Stomach (tissue), 9 donors: ENCODE results near the gene RTN4RL1. TPM values are rescaled to one million over a fixed set of nuclear protein-coding genes. Genes with fewer than 3 reads are reported as not detected.

ENCODE experiments used
- DNase-seq, 2 donors: peaks; one replicate each; pipeline versions ENCODE4 v3.0.0 to v3.0.0-alpha.2; 2013 to 2019
- H3K27ac ChIP-seq, 5 donors: fragments of 200-600 bp in 4 of 5; sonication (generic) in 4 of 5; one replicate each; pipeline ENCODE4 v1.5.1; 2013 to 2019; ENCODE audit warnings: mild to moderate bottlenecking in 1 of 5, moderate library complexity in 1 of 5
- H3K27me3 ChIP-seq, 3 donors: fragments of 200-600 bp; sonication (generic); one replicate each; pipeline ENCODE4 v1.5.1; 2017 to 2019; ENCODE audit warnings: mixed run types in 1 of 3
- H3K36me3 ChIP-seq, 4 donors: fragments of 200-600 bp; sonication (generic); 1 replicate in 3 of 4; 2 replicates in 1 of 4; pipeline ENCODE4 v1.5.1; 2016 to 2019
- H3K4me1 ChIP-seq, 4 donors: fragments of 200-600 bp; sonication (generic); one replicate each; pipeline ENCODE4 v1.5.1; 2016 to 2019
- H3K4me3 ChIP-seq, 4 donors: fragments of 200-600 bp; sonication (generic) in 3 of 4; one replicate each; pipeline ENCODE4 v1.5.1; 2016 to 2019; ENCODE audit warnings: mild to moderate bottlenecking in 1 of 4
- H3K9me3 ChIP-seq, 4 donors: fragments of 200-600 bp; sonication (generic); one replicate each; pipeline ENCODE4 v1.5.1; 2016 to 2019
- EP300 ChIP-seq: sonication (generic); formaldehyde crosslinking; IDR thresholded peaks from one replicate; pipeline ENCODE4 v1.6.1; 2017; ENCODE audit warnings: antibody characterized with exemption
- POLR2A ChIP-seq, 4 donors: fragments of 450-650 bp; IDR thresholded peaks; one replicate each; pipeline ENCODE4 v1.6.1; 2016; ENCODE audit warnings: antibody characterized with exemption in 4 of 4, control low read depth in 2 of 4, mild to moderate bottlenecking in 1 of 4, moderate library complexity in 1 of 4
- POLR2AphosphoS5 ChIP-seq, 3 donors: sonication (generic); formaldehyde crosslinking; IDR thresholded peaks; one replicate each; pipeline ENCODE4 v1.6.1; 2016; ENCODE audit warnings: antibody characterized with exemption in 3 of 3
- WGBS, 5 donors: extraction: QIAGEN DNeasy Blood & Tissue Kit in 3 of 5; methylation state at CpG; one replicate each; pipeline versions ENCODE4 v1.1.5 to v1.1.7; 2013 to 2018; 5-methylcytosine and 5-hydroxymethylcytosine counted together
- intact Hi-C: fragments of 100-400 bp; cut with DNase I; formaldehyde crosslinking; loops from one replicate; pipeline ENCODE4 v1.15.1; 2023; ENCODE audit warnings: low total_unique reads
- polyA plus RNA-seq, 3 donors: library from polyadenylated mRNA; stranded (reverse); fragments of 200-250 nt; gene quantifications; one replicate each; pipeline ENCODE4 v1.2.3, GENCODE V29; 2013
- total RNA-seq, 5 donors: library from RNA; depleted of rRNA; stranded (reverse); fragments of >200 nt; gene quantifications; one replicate each; pipeline versions ENCODE4 v1.1.0 to v1.2.3, GENCODE V29; 2014 to 2016
- TF ChIP-seq, protein P1 (sequence below), 7 experiments: fragments of 450-650 bp in 4 of 7; fragments of 200-600 bp in 3 of 7; sonication (generic) in 3 of 7; IDR thresholded peaks; one replicate each; pipeline ENCODE4 v1.5.1; 2016 to 2019; ENCODE audit warnings: antibody characterized with exemption in 7 of 7, control low read depth in 2 of 7, mild to moderate bottlenecking in 1 of 7
- donor health status: healthy with polysubstance abuse.
- donor health status: Bipolar disorder and iron deficiency.
- donor health status: healthy.

Gene RTN4RL1
- total and polyA plus RNA-seq, 8 donors, result 0.50 to 0.92 (median 0.72) TPM; not detected in 4

DNA sequence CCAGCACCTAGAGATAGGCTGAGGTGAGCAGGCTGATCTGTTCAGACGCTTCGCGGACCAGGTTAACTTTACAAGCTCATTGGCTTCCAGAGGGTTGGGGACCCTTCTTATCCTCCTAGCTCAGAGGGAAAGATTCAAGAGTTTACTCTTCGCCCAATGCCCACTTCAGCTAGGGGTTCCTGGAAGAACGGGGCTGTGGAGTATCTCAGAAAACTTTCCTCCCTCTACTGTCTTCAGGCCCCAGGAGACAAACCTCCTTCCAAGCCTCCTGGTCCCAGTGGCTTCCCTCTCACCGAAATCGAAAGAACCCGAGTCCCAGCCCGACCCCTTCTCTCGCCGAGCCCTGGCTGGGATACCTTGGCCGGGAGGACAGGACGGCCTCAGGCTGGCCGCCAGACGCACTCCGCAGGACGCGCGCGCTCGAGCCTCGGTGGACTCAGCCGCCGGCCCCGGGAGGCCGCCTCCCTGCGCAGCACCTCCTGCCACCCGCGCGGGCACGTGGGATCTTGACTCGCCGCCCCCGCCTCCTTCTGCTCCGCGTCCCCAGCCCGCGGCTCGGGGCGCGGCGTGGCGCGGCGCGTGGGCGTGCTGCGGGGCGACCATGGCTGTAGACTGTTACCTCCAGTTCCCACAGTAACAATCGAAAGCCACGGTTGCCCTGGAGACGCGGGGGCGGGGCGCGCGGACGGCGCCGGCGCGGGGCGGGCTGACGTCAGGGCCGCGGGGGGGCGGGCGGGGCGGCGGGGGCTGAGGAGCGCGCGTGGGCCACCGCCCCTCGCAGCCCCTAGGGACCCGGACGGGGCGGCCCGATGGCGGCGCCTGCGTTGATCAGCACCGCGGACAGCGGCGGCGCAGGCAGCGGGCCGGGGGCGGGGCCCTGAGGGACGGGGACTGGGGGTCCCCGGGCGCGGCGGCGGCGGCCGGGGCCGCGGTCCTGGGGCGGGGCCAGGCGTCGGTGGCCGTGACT, 24.5 kb upstream of the RTN4RL1 start:
- peaks cover 0 to 3% (median under 1%) of the 10 kb centered on the region in 4 donors for H3K36me3 ChIP-seq
- intact Hi-C loops, result no loop called here
- WGBS, 5 donors, result 1 to 8% (median 3%) methylated on average over 14 to 104 of the region's 104 CpGs
- peaks cover 36 to 52% (median 46%) of the 10 kb centered on the region in 4 donors for H3K4me1 ChIP-seq
- peak overlapping the region; percentile 59 to 85 (median 76) for H3K4me3 ChIP-seq
- H3K27me3 ChIP-seq, result peaks cover 0 to 62% (median 27%) of the 10 kb centered on the region in 3 donors
- peak; percentile 89 to 95 for DNase-seq
- peak in 1 of 3 donors; percentile 29 for TF ChIP-seq POLR2AphosphoS5 (IDR thresholded peaks at IDR 0.05)
- TF ChIP-seq, protein P1, sequence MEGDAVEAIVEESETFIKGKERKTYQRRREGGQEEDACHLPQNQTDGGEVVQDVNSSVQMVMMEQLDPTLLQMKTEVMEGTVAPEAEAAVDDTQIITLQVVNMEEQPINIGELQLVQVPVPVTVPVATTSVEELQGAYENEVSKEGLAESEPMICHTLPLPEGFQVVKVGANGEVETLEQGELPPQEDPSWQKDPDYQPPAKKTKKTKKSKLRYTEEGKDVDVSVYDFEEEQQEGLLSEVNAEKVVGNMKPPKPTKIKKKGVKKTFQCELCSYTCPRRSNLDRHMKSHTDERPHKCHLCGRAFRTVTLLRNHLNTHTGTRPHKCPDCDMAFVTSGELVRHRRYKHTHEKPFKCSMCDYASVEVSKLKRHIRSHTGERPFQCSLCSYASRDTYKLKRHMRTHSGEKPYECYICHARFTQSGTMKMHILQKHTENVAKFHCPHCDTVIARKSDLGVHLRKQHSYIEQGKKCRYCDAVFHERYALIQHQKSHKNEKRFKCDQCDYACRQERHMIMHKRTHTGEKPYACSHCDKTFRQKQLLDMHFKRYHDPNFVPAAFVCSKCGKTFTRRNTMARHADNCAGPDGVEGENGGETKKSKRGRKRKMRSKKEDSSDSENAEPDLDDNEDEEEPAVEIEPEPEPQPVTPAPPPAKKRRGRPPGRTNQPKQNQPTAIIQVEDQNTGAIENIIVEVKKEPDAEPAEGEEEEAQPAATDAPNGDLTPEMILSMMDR (IDR thresholded peaks at IDR 0.05), result no peak
- peak overlapping the region; percentile 53 to 81 (median 58) for H3K27ac ChIP-seq
- no peaks in the 10 kb centered on the region for H3K9me3 ChIP-seq

DNA sequence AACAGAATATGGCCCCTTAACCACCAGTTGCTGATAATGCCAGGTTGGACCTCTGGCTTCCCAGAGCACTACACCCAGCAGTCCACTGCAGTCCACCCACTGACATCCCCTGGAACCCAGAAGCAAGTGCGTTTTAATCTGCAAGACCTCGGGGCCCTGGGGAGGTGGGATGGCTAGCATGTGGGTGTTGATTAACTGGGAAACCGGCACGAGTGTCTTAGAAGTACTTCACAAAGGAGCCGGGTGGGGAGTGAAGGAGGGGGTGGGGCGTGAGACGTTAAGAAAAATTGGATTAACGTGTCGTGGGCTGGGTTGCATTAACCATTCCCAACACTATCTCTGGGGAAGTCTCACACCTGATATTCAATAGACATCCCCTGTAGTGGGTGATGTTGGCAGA, 23.7 kb upstream of the RTN4RL1 start:
- H3K9me3 ChIP-seq, result no peaks in the 10 kb centered on the region
- TF ChIP-seq POLR2A (IDR thresholded peaks at IDR 0.05) (no peak), POLR2AphosphoS5 (IDR thresholded peaks at IDR 0.05) (no peak), EP300 (no peak)
- TF ChIP-seq, protein P1 (IDR thresholded peaks at IDR 0.05), result no peak
- intact Hi-C loops, result no loop called here
- DNase-seq, result peak in 1 of 2 donors; percentile 42
- H3K27me3 ChIP-seq, result peaks cover 0 to 54% (median 20%) of the 10 kb centered on the region in 3 donors
- H3K4me3 ChIP-seq, result peak overlapping the region; percentile 59 to 85 (median 76)
- WGBS, 5 donors, result 8 to 17% (median 11%) methylated on average over 9 of the region's 9 CpGs
- H3K4me1 ChIP-seq, result peaks cover 33 to 52% (median 41%) of the 10 kb centered on the region in 4 donors
- H3K36me3 ChIP-seq, result peaks cover 0 to 11% (median 7%) of the 10 kb centered on the region in 4 donors
- H3K27ac ChIP-seq, result peak overlapping the region in 1 of 5 donors; percentile 79

GRCh38 chr17:2047590-2047989, 22.5 kb upstream of the RTN4RL1 start:
- H3K4me1 ChIP-seq, result peaks cover 35 to 55% (median 46%) of the 10 kb centered on the region in 4 donors
- 86 to 94% (median 89%) methylated on average over 6 of the region's 6 CpGs for WGBS, 5 donors
- peaks cover 9 to 22% (median 19%) of the 10 kb centered on the region in 4 donors for H3K36me3 ChIP-seq
- H3K9me3 ChIP-seq, result no peaks in the 10 kb centered on the region
- H3K27me3 ChIP-seq, result peaks cover 0 to 44% (median 17%) of the 10 kb centered on the region in 3 donors
- intact Hi-C loops, result no loop called here
- H3K4me3 ChIP-seq, result no peak overlapping the region
- H3K27ac ChIP-seq, result no peak overlapping the region
- no peak for DNase-seq
- TF ChIP-seq EP300 (no peak), POLR2AphosphoS5 (IDR thresholded peaks at IDR 0.05) (no peak), POLR2A (IDR thresholded peaks at IDR 0.05) (no peak)
- TF ChIP-seq, protein P1 (IDR thresholded peaks at IDR 0.05), result no peak

- DNase-seq, result no peak
- Histone ChIP-seq H3K27me3 (peaks cover 0 to 19% (median 1%) of the 10 kb centered on the region in 3 donors), H3K27ac (peak overlapping the region in 2 of 5 donors; percentile 2 to 27), H3K36me3 (peaks cover 9 to 33% (median 26%) of the 10 kb centered on the region in 4 donors), H3K4me1 (peaks cover 32 to 49% (median 41%) of the 10 kb centered on the region in 4 donors), H3K4me3 (no peak overlapping the region), H3K9me3 (no peaks in the 10 kb centered on the region)
- intact Hi-C loops, result no loop called here
- 91 to 95% (median 94%) methylated on average over 5 of the region's 5 CpGs for WGBS, 5 donors
- no peak for TF ChIP-seq POLR2AphosphoS5 (IDR thresholded peaks at IDR 0.05)
- TF ChIP-seq POLR2A (IDR thresholded peaks at IDR 0.05), result no peak
- no peak for TF ChIP-seq EP300
- TF ChIP-seq, protein P1 (IDR thresholded peaks at IDR 0.05), result no peak
These were observed 19.2 kb upstream of the RTN4RL1 start for GRCh38 chr17:2044263-2044894.
